ENCODE data around the gene DHX16.
"Not testable (repeated sequence)": the region's sequence is repeated elsewhere in the genome, so short reads cannot be mapped to it uniquely, and the experiment has no call there.

Gene DHX16

DNA sequence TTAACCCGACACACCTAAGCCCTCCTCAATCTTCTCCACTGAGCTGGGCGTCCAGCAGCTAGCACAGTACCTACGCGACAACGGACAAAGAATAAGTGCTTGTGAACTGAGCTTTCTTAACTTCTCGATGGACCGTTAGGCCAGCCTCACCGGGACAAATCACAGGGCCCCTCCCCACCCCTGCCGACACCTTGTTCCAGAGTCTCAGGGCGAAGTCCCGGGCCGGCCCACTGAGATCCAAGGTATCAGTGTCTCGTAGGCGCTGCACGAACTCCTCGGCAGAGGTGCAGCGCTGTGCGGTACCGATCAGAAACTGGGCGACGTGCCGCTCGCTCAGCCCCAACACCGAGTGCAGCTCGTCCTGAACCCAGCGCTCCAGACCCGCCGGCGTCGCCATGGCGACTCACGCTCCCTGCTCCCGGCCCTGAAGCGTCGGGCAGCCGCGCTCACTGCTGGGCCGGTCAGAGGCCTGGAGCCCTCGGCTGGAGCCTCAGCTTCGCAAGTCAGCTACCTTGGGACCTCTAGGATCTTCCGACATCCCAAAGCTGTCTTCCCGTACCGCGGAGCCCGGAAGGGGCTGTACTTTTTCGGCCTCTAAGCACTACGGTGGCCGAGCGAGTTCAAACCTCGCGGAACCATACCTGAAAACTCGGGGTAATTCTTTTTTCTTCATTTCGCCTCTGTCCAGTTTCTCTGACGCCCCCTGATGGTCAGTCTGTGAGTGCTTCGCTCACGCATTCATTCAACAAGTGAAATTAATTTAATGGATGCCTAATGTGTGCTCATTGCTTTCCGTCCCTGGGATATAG, at the start of gene DHX16:
Gene DHX16, minus strand, starts transcription at position 562 of the 809 bp plus-strand sequence. Its CDS starts 165 bp downstream, at position 397.
- H3K27me3 Mint-ChIP-seq (ENCODE audit: low read depth) = no peaks in the 10 kb centered on the region
- H3K36me3 Mint-ChIP-seq (ENCODE audit: low read depth) = peaks cover 34% of the 10 kb centered on the region
- H3K4me3 Mint-ChIP-seq = peak within 1 kb of the TSS; percentile 96
- no peaks in the 10 kb centered on the region for H3K9me3 Mint-ChIP-seq
- peak within 1 kb of the TSS; percentile 76 for H3K27ac Mint-ChIP-seq
- DNase-seq (ENCODE audit: low spot score) = peak; percentile 87
- peaks cover 25% of the 10 kb centered on the region for H3K4me1 Mint-ChIP-seq (ENCODE audit: low read depth)

DNA sequence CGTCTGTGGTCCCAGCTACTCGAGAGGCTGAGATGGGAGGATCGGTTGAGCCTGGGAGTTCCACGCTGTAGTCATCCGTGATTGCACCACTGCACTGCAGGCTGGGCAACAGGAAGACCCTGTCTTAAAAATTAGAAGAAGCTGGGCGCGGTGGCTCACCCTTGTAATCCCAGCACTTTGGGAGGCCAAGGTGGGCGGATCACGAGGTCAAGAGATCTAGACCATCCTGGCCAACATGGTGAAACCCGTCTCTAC, 49.1 kb upstream of the DHX16 start:
- peak overlapping the region; percentile 92 for H3K27ac Mint-ChIP-seq
- peaks cover 42% of the 10 kb centered on the region for H3K4me1 Mint-ChIP-seq (ENCODE audit: low read depth)
- H3K4me3 Mint-ChIP-seq = peak overlapping the region; percentile 93
- not testable (repeated sequence) for H3K9me3 Mint-ChIP-seq; DNase-seq (ENCODE audit: low spot score); H3K27me3 Mint-ChIP-seq (ENCODE audit: low read depth)
- peaks cover 63% of the 10 kb centered on the region for H3K36me3 Mint-ChIP-seq (ENCODE audit: low read depth)

DNA sequence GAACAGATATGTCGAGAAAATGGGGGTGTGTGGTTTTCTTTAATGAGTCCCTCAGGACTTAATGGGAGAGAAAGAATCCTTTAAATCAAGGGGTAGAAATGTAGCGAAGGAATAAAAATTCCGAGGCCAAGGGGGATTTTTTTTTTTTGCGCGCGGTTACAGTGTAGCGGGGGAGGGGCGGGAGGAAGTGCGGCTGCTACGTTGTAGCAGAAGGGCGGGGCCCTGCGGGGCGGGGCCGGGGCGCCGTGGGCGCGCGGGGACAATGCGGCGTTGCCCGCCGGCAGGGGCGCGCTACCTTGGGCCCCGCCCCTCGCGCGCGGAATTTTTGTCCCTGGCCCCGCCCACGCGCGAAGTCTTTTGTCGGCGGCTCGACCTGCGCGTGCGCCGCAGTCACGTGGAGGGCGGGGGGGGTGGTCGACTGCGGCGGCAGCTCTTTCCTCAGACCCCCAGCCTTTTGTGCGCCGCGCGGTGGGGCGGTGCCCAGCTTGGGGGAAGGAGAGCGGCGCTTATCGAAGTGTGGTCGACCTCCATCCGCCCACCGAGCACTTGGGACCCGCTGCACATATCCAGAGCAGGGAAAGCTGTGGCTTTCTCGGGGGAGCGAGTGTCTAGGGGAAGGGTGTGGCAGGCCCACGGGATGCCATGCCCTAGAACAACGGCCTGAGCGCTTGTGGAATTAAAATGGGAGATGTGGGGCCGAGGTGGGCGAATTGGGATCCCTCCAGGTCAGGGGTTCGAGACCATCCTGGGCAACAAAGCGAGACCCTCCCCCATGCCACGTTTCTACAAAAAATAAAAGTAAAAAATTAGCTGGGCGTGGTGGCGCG, 48.6 kb upstream of the DHX16 start:
- H3K9me3 Mint-ChIP-seq = no peaks in the 10 kb centered on the region
- H3K36me3 Mint-ChIP-seq (ENCODE audit: low read depth) = peaks cover 65% of the 10 kb centered on the region

DNA sequence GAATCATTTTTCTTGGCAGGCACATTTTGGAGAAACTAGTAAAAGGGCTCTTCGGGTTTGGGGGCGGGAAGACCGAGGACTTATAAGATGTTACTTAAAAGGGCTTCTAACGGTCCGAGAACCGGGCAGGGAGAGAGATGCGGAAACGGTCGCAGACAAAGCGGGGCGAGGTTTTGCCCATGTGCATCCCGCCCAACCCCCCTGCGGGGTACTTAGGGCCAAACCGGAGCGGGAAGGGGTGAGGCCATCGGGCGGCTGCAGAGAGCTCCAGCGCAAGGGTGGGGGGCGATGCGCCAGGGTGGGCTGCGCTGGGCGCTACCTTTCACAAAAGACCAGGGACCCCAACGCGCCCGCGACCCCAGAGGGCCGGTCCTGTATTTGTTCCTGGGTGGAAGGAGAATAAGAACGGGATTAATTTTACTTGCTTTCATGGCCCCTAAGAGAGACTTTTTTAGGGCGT, 48.0 kb upstream of the DHX16 start:
- no peaks in the 10 kb centered on the region for H3K9me3 Mint-ChIP-seq
- H3K36me3 Mint-ChIP-seq (ENCODE audit: low read depth) = peaks cover 68% of the 10 kb centered on the region
- H3K4me3 Mint-ChIP-seq = peak overlapping the region; percentile 93
- peak overlapping the region; percentile 92 for H3K27ac Mint-ChIP-seq
- peak; percentile 69 for DNase-seq (ENCODE audit: low spot score)
- peaks cover 50% of the 10 kb centered on the region for H3K4me1 Mint-ChIP-seq (ENCODE audit: low read depth)
- H3K27me3 Mint-ChIP-seq (ENCODE audit: low read depth) = peaks cover 4% of the 10 kb centered on the region

More for the DNA sequence above, 48.6 kb upstream of the DHX16 start:
- Mint-ChIP-seq H3K27ac (peak overlapping the region; percentile 92), H3K4me3 (peak overlapping the region; percentile 93), H3K27me3 (ENCODE audit: low read depth) (peaks cover 4% of the 10 kb centered on the region), H3K4me1 (ENCODE audit: low read depth) (peaks cover 46% of the 10 kb centered on the region)
- peak; percentile 95 for DNase-seq (ENCODE audit: low spot score)

DNA sequence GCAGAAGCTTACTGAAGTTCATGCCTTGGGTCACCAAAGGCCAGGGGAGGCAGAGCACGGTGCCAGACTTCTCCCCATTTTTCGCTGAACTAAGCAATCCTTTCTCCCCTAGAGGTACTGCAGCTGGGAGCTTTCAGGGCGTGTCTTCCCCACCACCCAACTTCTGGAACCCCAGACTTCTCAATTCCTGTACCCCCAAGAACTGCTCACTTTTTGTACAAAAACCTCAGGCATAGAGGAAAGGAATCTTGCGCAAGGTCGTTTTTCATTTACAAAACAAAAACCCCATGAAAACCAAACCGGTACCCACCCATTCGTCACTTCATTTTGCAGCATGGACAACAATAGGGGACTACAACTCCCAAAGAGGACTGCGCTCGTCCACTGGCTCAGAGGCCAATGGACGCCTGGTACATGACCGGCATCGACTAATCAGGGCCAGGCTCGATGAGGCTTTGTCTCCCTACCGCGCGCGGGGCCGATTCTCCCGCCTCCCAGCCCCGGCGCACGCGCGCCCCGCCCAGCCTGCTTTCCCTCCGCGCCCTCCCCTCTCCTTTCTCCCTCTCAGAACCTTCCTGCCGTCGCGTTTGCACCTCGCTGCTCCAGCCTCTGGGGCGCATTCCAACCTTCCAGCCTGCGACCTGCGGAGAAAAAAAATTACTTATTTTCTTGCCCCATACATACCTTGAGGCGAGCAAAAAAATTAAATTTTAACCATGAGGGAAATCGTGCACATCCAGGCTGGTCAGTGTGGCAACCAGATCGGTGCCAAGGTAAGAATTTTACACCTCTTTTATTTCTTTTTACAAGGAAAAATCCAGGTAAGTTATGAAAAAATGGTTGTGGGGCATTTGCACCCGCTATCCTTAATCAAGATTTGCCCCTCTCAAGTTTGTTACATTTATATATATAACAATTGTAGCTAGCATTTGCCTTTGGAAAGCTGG, 47.3 kb upstream of the DHX16 start, which contains the start of gene TUBB:
Gene TUBB, plus strand, starts transcription at position 562 of the 947 bp plus-strand sequence. Its CDS starts 155 bp downstream, at position 717.
- Mint-ChIP-seq H3K27ac (peak within 1 kb of the TSS; percentile 92), H3K27me3 (ENCODE audit: low read depth) (peaks cover 4% of the 10 kb centered on the region), H3K36me3 (ENCODE audit: low read depth) (peaks cover 67% of the 10 kb centered on the region), H3K4me1 (ENCODE audit: low read depth) (peaks cover 49% of the 10 kb centered on the region), H3K9me3 (no peaks in the 10 kb centered on the region), H3K4me3 (peak within 1 kb of the TSS; percentile 93)
- peak; percentile 96 for DNase-seq (ENCODE audit: low spot score)

DNA sequence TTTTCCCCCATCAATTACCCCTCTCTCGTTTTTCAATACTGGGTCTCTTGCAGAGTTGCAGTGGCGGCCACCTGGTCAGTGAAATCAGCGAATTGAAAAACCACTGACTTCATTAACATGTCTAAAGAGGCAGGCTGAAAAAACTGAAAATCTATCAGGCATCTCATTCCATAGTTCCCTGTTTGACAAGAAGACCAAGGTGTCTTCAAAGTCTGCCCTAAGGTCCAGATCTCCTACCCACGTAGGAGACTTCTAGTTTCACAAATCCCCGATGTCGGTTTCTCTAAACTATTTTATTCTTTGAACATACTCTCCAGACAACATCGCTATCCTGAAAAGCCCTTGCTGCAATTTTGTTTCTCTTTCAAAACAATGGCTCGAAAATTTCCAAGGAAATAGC, 46.5 kb upstream of the DHX16 start:
- Mint-ChIP-seq H3K27me3 (ENCODE audit: low read depth) (peaks cover 4% of the 10 kb centered on the region), H3K4me1 (ENCODE audit: low read depth) (peaks cover 50% of the 10 kb centered on the region), H3K9me3 (no peaks in the 10 kb centered on the region), H3K27ac (peak overlapping the region; percentile 92), H3K36me3 (ENCODE audit: low read depth) (peaks cover 67% of the 10 kb centered on the region), H3K4me3 (peak overlapping the region; percentile 93)
- DNase-seq (ENCODE audit: low spot score) = no peak

DNA sequence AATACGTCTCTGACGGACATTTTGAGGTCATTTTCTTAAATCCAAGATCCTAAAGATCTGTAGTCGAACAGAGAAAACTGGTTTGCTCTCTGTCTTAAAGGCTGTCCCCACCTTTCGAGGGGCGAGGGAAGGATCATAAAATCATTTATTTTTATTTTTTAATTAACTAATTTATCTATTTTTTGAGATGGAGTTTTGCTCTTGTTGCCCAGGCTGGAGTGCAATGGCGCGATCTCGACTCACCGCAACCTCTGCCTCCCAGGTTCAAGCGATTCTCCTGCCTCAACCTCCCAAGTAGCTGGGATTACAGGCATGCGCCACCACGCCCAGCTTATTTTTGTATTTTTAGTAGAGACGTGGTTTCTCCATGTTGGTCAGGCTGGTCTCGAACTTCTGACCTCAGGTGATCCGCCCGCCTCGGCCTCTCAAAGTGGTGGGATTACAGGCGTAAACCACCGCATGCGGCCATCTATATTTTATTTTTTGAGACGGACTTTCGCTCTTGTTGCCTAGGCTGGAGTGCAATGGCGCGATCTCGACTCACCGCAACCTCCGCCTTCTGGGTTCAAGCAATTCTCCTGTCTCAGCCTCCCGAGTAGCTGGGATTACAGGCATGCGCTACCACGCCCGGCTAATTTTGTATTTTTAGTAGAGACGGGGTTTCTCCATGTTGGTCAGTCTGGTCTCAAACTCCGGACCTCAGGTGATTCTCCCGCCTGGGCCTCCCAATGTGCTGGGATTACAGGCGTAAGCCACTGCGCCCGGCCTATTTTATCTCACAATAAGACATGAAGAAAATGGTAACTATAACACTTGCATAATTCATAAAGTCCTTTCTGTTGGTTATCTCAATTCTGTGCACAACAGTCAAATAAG, 45.3 kb upstream of the DHX16 start:
- not testable (repeated sequence) for DNase-seq (ENCODE audit: low spot score); H3K27me3 Mint-ChIP-seq (ENCODE audit: low read depth); H3K9me3 Mint-ChIP-seq
- Mint-ChIP-seq H3K4me1 (ENCODE audit: low read depth) (peaks cover 44% of the 10 kb centered on the region), H3K36me3 (ENCODE audit: low read depth) (peaks cover 65% of the 10 kb centered on the region), H3K27ac (peak overlapping the region; percentile 98), H3K4me3 (peak overlapping the region; percentile 93)

DNA sequence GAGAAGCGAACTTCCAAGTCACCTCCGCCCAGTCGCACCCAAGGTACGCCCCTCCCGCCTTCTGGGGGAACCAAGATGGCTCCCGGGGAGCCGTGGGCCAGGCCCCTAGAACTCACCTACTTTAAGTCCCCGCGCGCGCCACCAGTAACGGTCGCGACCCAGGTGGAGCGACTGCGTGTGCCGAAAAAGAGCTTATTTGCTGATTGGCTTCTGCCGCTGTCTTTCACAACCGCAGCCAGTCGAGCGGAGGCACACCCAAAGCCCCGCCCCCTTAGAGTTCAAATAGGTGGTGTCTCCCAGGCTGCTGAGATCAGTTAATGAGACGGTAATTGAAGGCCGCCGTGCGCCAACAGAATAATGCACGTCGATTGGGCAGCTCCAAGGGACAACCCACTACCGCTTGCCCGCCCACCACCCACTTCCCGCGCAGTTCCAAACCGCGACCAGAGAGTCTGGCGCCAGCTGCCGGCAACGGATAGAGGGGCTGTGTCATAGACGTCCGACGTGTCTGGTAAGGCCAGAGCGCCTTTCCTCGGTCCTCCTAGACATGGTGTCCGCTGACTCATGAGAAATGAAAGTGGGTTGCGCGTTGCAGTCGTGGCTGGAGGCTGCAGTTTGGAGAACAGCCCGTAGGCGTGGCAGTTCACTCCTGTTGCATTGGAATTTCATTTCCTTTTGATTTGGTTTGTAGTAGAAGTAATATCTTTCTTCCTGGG, 44.5 kb upstream of the DHX16 start, which contains the start of gene MDC1:
Gene MDC1, minus strand, starts transcription at position 153 of the 716 bp plus-strand sequence. CDS start 2,106 bp downstream, outside the sequence.
- H3K27ac Mint-ChIP-seq = peak within 1 kb of the TSS; percentile 98
- peak; percentile 100 for DNase-seq (ENCODE audit: low spot score)
- no peaks in the 10 kb centered on the region for H3K9me3 Mint-ChIP-seq
- H3K36me3 Mint-ChIP-seq (ENCODE audit: low read depth) = peaks cover 65% of the 10 kb centered on the region
- peaks cover 47% of the 10 kb centered on the region for H3K4me1 Mint-ChIP-seq (ENCODE audit: low read depth)
- peaks cover 4% of the 10 kb centered on the region for H3K27me3 Mint-ChIP-seq (ENCODE audit: low read depth)
- H3K4me3 Mint-ChIP-seq = peak within 1 kb of the TSS; percentile 93

DNA sequence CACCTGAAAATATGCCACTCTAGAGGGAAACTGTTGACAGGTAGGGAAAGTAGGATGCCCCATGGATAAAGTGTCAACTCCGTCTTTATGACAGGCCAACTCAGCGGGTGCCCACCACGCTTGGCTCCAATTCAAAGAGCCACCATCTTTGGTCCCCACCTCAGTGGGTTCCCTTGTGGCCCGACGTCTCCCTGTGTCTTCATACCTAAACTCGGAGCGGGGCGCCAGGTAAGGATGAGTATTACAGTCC, 44.0 kb upstream of the DHX16 start:
- Mint-ChIP-seq H3K36me3 (ENCODE audit: low read depth) (peaks cover 65% of the 10 kb centered on the region), H3K4me3 (peak overlapping the region; percentile 93), H3K27ac (peak overlapping the region; percentile 98), H3K9me3 (no peaks in the 10 kb centered on the region), H3K4me1 (ENCODE audit: low read depth) (peaks cover 52% of the 10 kb centered on the region), H3K27me3 (ENCODE audit: low read depth) (peaks cover 4% of the 10 kb centered on the region)
- no peak for DNase-seq (ENCODE audit: low spot score)

DNA sequence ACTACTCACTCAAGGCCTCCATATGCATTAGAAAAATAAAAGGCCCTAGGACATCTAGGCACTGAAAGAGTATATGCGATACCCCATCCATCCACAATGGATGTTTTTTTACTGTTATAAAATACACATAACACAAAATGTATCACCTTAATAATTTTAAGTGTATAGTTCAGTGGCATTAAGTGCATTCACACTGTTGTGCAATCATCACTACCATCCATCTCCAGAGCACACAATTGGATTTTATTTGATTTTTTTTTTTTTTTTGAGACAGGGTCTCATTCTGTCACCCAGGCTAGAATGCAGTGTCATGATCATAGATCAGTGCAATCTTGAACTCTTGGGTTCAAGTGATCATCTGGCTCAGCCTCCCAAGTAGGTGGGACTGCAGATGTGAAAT, 41.5 kb upstream of the DHX16 start:
- no peak for DNase-seq (ENCODE audit: low spot score)
- Mint-ChIP-seq H3K9me3 (no peaks in the 10 kb centered on the region), H3K27me3 (ENCODE audit: low read depth) (no peaks in the 10 kb centered on the region), H3K36me3 (ENCODE audit: low read depth) (peaks cover 65% of the 10 kb centered on the region), H3K27ac (no peak overlapping the region), H3K4me3 (no peak overlapping the region), H3K4me1 (ENCODE audit: low read depth) (peaks cover 57% of the 10 kb centered on the region)

DNA sequence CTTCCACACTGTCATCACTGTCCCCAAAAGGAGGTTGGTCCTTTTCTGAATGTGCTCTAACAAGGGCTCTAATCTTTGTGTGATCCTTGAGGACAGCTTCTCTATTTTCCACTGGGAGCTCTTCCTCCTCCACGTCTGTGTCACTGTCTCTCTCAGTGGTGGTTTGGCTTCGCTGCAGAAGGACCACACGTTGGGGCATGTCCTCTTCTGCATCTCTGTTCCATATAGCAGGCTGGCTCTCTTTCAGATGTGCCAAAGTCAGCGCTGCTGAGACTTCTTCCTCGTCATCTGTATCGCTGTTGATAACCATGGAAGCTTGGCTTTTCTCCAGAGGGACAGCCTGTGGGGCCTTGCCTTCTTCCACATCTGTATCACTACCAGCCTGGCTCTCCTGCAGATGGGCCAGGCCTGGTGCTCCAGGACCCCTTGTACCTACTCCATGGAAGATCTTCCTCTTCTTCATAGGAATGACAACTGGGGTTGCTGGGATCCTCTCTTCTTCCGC, 39.7 kb upstream of the DHX16 start:
- H3K36me3 Mint-ChIP-seq (ENCODE audit: low read depth) = peaks cover 69% of the 10 kb centered on the region
- H3K9me3 Mint-ChIP-seq = no peaks in the 10 kb centered on the region
- H3K27me3 Mint-ChIP-seq (ENCODE audit: low read depth) = no peaks in the 10 kb centered on the region
- peak overlapping the region; percentile 61 for H3K4me3 Mint-ChIP-seq
- DNase-seq (ENCODE audit: low spot score) = no peak
- H3K4me1 Mint-ChIP-seq (ENCODE audit: low read depth) = peaks cover 49% of the 10 kb centered on the region
- H3K27ac Mint-ChIP-seq = peak overlapping the region; percentile 80

DNA sequence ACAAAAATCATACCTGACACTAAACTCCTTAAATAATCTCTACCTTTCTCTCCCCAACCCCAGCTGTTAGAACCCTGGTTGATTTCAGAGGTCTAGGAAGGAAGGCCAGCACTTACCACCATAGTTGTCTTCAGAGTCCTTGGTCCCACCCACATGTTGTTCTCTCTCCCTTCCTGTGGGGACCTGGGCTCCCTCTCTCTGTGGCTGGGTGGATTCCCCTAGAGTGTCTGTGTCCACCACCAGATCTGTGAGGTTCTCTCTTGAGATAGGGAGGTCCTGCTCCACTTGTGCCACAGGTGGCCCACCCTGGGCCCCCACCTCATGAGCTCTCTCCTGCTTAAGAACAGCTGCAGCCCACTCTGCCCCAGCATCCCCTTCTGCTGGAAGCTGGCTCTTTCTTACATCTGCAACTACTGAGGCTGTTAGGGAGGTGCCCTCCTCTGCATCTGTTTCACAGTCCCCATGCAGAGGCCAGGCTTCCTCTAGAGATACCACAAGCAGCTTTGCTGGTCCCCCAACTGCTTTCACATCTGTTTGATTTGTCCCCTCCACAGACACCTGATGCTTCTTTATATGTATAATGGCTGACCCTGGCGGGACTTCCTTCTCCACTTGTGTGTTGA, 39.1 kb upstream of the DHX16 start:
- Mint-ChIP-seq H3K4me3 (peak overlapping the region; percentile 61), H3K9me3 (no peaks in the 10 kb centered on the region), H3K4me1 (ENCODE audit: low read depth) (peaks cover 49% of the 10 kb centered on the region), H3K36me3 (ENCODE audit: low read depth) (peaks cover 70% of the 10 kb centered on the region), H3K27ac (peak overlapping the region; percentile 80), H3K27me3 (ENCODE audit: low read depth) (no peaks in the 10 kb centered on the region)
- no peak for DNase-seq (ENCODE audit: low spot score)
